Measurements from ENCODE around the gene MAEA.

DNA sequence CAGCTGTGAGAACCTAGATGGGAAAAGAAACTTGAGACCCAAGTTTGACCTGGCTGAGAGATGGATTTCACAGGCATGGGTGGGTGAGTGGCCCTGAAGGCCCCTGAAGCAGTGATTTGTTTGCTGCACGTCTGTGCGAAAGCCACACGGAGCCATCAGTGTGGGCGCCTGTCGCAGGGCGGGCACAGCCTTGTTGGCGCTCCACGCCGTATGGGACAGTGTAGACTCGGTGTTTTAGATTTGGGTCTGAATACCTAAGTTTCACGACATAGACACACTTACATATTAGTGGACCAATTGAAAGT is 35.4 kb downstream of the MAEA start:
- no peak for TF ChIP-seq CTCF (IDR thresholded peaks at IDR 0.05; ENCODE audit: low read length)
- TF ChIP-seq EZH2 (IDR thresholded peaks at IDR 0.05; ENCODE audit: borderline replicate concordance, low read length) = no peak

All from OCI-LY1 (cell line).